ENCODE data around the gene CERS3.

DNA sequence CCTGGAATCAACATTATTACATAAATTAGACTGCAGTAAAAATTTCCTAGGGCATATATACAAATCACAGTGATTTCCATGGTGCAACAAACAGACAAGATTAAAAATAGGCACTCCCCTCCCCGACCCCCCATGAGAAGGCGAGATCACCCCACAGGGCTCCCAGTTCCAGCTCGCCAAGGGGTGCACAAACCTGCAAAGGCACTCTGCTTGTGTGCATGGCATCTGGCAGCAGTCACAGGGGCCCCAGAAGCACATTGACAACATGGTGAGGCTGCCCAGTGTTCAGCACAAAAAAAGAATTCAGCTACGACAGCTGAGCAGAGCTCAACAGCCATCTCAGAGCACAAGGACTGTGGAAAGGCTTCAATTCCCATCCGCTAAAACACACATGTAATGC is 19.2 kb upstream of the CERS3 start:
- TF ChIP-seq, protein P1, sequence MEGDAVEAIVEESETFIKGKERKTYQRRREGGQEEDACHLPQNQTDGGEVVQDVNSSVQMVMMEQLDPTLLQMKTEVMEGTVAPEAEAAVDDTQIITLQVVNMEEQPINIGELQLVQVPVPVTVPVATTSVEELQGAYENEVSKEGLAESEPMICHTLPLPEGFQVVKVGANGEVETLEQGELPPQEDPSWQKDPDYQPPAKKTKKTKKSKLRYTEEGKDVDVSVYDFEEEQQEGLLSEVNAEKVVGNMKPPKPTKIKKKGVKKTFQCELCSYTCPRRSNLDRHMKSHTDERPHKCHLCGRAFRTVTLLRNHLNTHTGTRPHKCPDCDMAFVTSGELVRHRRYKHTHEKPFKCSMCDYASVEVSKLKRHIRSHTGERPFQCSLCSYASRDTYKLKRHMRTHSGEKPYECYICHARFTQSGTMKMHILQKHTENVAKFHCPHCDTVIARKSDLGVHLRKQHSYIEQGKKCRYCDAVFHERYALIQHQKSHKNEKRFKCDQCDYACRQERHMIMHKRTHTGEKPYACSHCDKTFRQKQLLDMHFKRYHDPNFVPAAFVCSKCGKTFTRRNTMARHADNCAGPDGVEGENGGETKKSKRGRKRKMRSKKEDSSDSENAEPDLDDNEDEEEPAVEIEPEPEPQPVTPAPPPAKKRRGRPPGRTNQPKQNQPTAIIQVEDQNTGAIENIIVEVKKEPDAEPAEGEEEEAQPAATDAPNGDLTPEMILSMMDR (conservative IDR thresholded peaks at IDR 0.05), result no peak
- no peak for TF ChIP-seq ZFX (IDR thresholded peaks at IDR 0.05)

Data from C4-2B (cell line).